Measurements from ENCODE around the gene QSOX2. TPM values are rescaled to one million over a fixed set of nuclear protein-coding genes. Genes with fewer than 3 reads are reported as not detected.

Gene QSOX2
- total RNA-seq, 2 experiments from 2014 or later, result 17.7 to 18.0 TPM

DNA sequence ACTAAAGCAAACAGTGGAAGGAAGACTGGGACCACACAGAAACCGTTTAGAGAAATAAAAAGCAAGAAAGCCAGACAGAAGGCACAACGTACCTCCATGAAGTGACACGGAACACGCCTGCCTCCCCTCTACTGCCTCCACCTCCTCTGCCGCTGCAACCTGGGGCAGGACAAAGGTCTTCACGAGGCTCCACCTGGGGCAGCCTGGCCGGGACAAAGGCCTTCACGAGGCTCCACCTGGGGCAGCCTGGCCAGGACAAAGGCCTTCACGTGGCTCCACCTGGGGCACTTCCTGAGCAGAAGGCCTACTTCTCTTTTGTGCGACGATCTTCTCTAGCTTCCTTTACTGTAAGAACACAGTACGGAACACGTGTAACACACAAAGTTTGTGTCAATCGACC, 11.7 kb downstream of the QSOX2 start:
- CTCF ChIA-PET, result no interaction called here
- Mint-ChIP-seq H3K27ac (peak overlapping the region; percentile 20), H3K4me3 (no peak overlapping the region), H3K27me3 (ENCODE audit: low read depth) (no peaks in the 10 kb centered on the region), H3K4me1 (ENCODE audit: low read depth) (peaks cover 29% of the 10 kb centered on the region), H3K36me3 (ENCODE audit: low read depth) (peaks cover 15% of the 10 kb centered on the region), H3K9me3 (no peaks in the 10 kb centered on the region)
- intact Hi-C loops (cut with micrococcal nuclease), result no loop called here
- no peak for DNase-seq

GRCh38 chr9:136233411-136233810, 12.2 kb downstream of the QSOX2 start:
- Mint-ChIP-seq H3K4me3 (no peak overlapping the region), H3K4me1 (ENCODE audit: low read depth) (peaks cover 33% of the 10 kb centered on the region), H3K27ac (peak overlapping the region; percentile 20), H3K9me3 (no peaks in the 10 kb centered on the region), H3K27me3 (ENCODE audit: low read depth) (no peaks in the 10 kb centered on the region), H3K36me3 (ENCODE audit: low read depth) (peaks cover 18% of the 10 kb centered on the region)
- intact Hi-C loops (cut with micrococcal nuclease), result no loop called here
- no peak for DNase-seq
- CTCF ChIA-PET, result interaction anchor here (0.5 kb wide), 1 partner anchor 13 kb away, joined by 4 read pairs; no protein-coding TSS in a partner anchor

DNA sequence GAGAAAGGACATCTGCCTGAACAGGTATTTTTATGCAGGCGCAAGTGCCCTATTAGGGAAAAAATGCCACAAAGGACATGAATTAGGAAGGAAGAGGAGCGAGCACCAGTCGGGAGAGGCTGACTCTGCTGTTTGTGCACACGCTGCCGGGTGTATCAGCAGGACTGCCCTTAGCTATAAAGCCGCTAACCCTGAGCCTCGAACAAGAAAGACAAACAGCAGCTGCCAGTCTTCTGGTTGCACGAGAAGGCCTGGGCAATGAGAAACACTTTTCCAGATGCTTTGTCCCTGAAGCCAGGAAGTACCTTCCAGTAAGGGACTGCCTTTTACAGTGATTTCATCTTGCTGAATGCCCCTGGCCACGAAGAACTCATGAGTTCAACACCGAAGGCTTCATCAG, 12.6 kb downstream of the QSOX2 start:
- Mint-ChIP-seq H3K4me3 (no peak overlapping the region), H3K27ac (peak overlapping the region; percentile 30), H3K4me1 (ENCODE audit: low read depth) (peaks cover 38% of the 10 kb centered on the region), H3K36me3 (ENCODE audit: low read depth) (peaks cover 19% of the 10 kb centered on the region), H3K27me3 (ENCODE audit: low read depth) (no peaks in the 10 kb centered on the region), H3K9me3 (no peaks in the 10 kb centered on the region)
- no peak for DNase-seq
- CTCF ChIA-PET, result interaction anchor here (0.5 kb wide), 1 partner anchor 13 kb away, joined by 4 read pairs; no protein-coding TSS in a partner anchor
- intact Hi-C loops (cut with micrococcal nuclease), result loop anchor here (1.0 kb wide), 1 partner anchor 11 kb away; no protein-coding TSS in a partner anchor

DNA sequence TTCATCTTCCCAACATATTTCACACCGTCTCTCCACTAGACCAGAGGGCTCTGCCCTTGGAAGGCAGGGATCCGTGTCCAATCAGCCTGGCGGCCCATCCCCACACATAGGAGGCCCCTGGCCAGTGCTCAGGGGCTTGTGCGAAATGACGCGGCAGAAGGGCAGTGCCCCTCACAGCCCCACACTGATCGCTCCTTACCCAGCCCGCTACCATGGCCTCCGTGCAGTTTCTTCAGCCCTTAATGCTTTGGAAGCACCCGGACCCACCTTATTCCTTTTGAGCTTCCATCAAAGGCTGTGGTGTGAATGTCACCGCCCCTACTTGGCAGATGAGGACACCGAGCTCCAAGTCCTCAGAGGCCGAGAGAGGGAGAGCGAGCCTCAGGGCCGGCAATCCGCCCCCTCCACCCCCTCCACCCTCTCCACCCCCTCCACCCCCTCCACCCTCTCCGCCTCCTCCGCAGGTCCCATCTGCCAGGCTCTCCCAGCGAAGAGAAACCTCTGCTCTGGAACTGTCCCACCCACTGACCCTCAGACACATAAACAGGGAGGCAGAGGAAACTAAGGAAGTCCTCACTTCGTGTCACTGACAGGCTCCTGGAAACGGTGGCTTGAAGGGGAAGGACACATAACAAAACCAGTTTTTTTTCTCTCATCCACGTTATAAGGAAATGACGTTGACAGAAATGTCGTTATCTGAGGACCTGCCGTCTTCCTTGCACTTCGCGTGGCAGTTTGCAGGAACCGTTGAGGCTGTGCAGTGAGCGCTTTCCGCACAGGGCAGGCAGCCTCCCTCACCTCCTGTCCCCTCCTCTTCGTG, 13.9 kb downstream of the QSOX2 start:
- H3K9me3 Mint-ChIP-seq, result no peaks in the 10 kb centered on the region
- no peaks in the 10 kb centered on the region for H3K27me3 Mint-ChIP-seq (ENCODE audit: low read depth)
- H3K4me1 Mint-ChIP-seq (ENCODE audit: low read depth), result peaks cover 39% of the 10 kb centered on the region
- CTCF ChIA-PET, result no interaction called here
- H3K36me3 Mint-ChIP-seq (ENCODE audit: low read depth), result peaks cover 19% of the 10 kb centered on the region
- peak overlapping the region; percentile 48 for H3K4me3 Mint-ChIP-seq
- H3K27ac Mint-ChIP-seq, result peak overlapping the region; percentile 72
- intact Hi-C loops (cut with micrococcal nuclease), result loop anchor here (1.0 kb wide), 1 partner anchor 13 kb away; no protein-coding TSS in a partner anchor
- DNase-seq, result peak; percentile 67

DNA sequence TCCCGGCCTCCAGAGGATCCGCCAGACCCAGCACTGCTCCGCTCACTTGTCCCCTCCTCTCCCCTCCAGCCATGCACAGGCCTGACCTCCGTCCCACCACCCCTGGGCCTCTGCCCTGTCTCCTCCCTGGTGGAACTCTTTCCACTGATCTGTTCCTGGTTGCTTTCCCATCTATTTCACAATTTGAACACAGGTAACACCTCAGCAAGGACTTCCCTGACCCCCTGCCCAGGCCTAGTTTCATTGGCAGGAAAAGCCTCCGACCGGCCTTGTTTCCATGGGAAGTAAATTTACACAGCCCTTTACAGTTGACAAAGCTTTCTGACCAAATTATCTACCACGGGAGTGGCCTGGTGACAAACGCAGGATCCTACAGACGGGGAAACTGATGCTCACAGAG, 14.8 kb downstream of the QSOX2 start:
- CTCF ChIA-PET, result no interaction called here
- Mint-ChIP-seq H3K9me3 (no peaks in the 10 kb centered on the region), H3K27ac (no peak overlapping the region), H3K27me3 (ENCODE audit: low read depth) (no peaks in the 10 kb centered on the region), H3K36me3 (ENCODE audit: low read depth) (peaks cover 19% of the 10 kb centered on the region), H3K4me3 (no peak overlapping the region), H3K4me1 (ENCODE audit: low read depth) (peaks cover 39% of the 10 kb centered on the region)
- DNase-seq, result no peak
- intact Hi-C loops (cut with micrococcal nuclease), result no loop called here

- Mint-ChIP-seq H3K36me3 (ENCODE audit: low read depth) (peaks cover 19% of the 10 kb centered on the region), H3K4me1 (ENCODE audit: low read depth) (peaks cover 39% of the 10 kb centered on the region), H3K4me3 (no peak overlapping the region), H3K27ac (no peak overlapping the region), H3K9me3 (no peaks in the 10 kb centered on the region), H3K27me3 (ENCODE audit: low read depth) (no peaks in the 10 kb centered on the region)
- CTCF ChIA-PET, result no interaction called here
- DNase-seq, result no peak
- intact Hi-C loops (cut with micrococcal nuclease), result no loop called here
Measured at GRCh38 chr9:136230365-136230764, 15.2 kb downstream of the QSOX2 start.

DNA sequence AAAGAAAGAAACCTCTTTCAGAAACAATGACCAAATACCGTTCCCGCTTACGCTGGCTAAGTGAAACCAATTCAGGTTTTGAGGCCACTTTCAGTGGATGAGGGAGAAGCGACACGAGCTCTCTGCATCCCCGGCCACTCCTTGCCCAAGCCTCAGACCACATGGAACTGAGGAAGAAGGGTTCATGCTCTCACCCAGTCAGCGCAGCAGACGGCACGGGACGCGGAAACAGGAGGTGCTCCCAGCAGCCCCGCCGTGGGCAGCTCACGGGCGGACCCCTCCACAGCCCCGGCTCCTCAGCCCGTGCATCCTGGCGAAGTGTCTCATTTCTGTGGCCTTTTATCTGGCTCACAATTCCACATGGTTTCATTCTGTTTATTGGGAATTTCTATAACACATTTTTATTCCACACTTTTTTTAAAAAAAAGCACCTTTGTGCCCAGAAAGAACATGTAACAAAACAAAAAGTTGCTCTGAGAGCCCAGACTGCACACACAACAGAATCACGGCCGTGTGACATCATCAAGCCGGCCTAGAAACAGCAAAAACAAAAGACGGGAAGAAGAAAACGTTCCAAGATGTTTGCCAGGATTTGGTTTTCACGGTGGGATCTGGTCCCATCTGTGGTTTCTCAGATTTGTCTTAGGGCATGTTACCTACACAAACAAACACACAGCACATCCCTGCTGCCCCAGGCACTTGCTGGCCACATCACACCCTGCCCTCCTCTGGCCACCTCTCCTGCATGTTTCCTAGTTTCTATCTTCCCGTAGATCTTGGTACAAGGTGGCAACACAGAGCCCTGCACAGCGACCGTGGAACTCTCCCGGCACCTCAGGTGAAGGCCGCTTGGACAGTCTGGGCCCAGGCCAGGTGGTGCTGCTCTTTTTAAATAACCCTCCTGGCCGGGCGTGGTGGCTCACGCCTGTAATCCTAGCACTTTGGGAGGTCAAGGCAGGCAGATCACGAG, 16.2 kb downstream of the QSOX2 start:
- peaks cover 35% of the 10 kb centered on the region for H3K4me1 Mint-ChIP-seq (ENCODE audit: low read depth)
- H3K27ac Mint-ChIP-seq, result no peak overlapping the region
- intact Hi-C loops (cut with micrococcal nuclease), result loop anchor here (5.0 kb wide), 1 partner anchor 57 kb away; no protein-coding TSS in a partner anchor
- H3K9me3 Mint-ChIP-seq, result no peaks in the 10 kb centered on the region
- CTCF ChIA-PET, result interaction anchor here (0.7 kb wide), 1 partner anchor 747 kb away, joined by 3 read pairs; no protein-coding TSS in a partner anchor
- H3K27me3 Mint-ChIP-seq (ENCODE audit: low read depth), result no peaks in the 10 kb centered on the region
- peaks cover 12% of the 10 kb centered on the region for H3K36me3 Mint-ChIP-seq (ENCODE audit: low read depth)
- H3K4me3 Mint-ChIP-seq, result no peak overlapping the region
- no peak for DNase-seq

DNA sequence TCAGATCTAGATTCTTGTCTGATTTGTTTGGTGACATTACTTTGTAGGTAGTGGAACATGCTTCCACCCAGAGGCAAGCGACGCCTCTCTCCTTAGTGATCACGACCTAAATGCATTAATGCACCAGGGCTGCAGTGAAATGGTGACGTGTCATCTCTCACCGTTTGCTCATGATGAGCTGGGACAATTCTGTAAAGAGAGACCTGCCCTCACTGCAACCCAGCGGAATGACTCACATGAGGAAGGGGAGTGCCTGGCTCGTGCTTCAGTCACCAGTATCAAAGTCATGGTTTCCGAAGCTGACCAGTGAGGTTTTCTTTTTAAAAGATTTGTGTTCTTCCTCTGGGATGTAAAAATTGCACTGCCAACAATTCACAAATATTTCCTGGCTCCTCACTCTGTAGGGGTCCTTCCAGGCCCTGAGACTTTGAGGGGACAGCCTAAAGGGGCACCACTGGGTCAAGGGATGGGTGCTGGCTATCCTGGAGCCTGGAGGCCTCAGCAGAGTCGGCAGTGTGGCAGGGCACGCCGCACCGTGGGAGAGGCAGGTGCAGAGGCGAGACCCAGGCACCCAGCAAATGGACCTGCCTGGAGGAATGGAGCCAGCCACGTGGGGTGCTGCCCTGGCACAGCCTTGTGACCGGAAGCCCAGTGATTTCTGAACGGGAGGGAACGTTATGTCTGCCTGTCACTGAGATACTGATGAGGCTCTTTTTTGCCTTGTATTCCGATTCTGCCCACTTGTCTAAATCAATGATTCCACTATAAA, 17.3 kb downstream of the QSOX2 start:
- no peaks in the 10 kb centered on the region for H3K9me3 Mint-ChIP-seq
- H3K4me1 Mint-ChIP-seq (ENCODE audit: low read depth), result peaks cover 28% of the 10 kb centered on the region
- peaks cover 16% of the 10 kb centered on the region for H3K36me3 Mint-ChIP-seq (ENCODE audit: low read depth)
- H3K4me3 Mint-ChIP-seq, result no peak overlapping the region
- H3K27me3 Mint-ChIP-seq (ENCODE audit: low read depth), result no peaks in the 10 kb centered on the region
- intact Hi-C loops (cut with micrococcal nuclease), result loop anchor here (5.0 kb wide), 1 partner anchor 56 kb away; no protein-coding TSS in a partner anchor
- DNase-seq, result peak; percentile 50
- CTCF ChIA-PET, result interaction anchor here (0.7 to 1.2 kb wide), 4 partner anchors 10 to 748 kb away, joined by 3 to 4 read pairs (median 4); no protein-coding TSS in a partner anchor
- H3K27ac Mint-ChIP-seq, result peak overlapping the region; percentile 51

DNA sequence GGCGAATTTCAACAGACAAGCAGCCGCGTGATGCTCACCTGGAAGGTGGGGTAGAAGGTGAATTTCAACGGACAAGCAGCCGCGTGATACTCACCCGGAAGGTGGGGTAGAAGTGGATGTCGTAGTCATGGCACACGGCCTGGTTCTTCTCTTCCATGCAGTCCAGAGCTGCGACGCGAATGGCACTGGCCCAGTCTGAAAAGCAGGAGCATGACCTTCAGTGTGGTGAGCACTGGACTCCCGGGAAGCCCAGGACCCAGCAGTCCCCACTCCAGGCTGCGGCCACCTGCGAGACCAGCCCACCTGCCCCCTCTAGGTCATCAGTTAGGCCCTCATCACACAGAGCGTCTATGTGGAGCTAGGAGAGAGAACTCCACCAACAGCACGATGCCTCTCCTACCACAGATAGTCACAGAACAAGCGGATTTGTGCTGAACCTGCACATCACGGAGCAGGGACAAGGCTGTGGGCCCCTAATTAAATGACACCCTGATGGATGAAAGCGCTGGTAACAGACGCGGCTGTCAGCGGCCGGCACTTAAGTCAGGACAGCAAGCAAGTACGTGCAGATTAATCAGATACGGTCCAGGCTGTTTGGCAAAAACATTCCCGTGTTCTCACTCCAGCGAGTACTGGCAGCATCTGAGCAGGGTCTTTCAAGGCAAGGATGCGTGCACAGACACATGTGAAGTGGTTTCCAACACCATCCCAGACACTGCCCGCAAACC, 18.8 kb downstream of the QSOX2 start:
- Mint-ChIP-seq H3K4me1 (ENCODE audit: low read depth) (peaks cover 15% of the 10 kb centered on the region), H3K9me3 (no peaks in the 10 kb centered on the region), H3K27ac (no peak overlapping the region), H3K4me3 (no peak overlapping the region), H3K36me3 (ENCODE audit: low read depth) (peaks cover 18% of the 10 kb centered on the region), H3K27me3 (ENCODE audit: low read depth) (no peaks in the 10 kb centered on the region)
- DNase-seq, result no peak
- intact Hi-C loops (cut with micrococcal nuclease), result loop anchor here (2.0 to 5.0 kb wide), 2 partner anchors 18 to 55 kb away; partner anchors contain the start of gene QSOX2
- CTCF ChIA-PET, result interaction anchor here (0.6 to 1.0 kb wide), 4 partner anchors 10 to 91 kb away, joined by 3 to 4 read pairs (median 3); no protein-coding TSS in a partner anchor

GRCh38 chr9:136225748-136226679, 19.6 kb downstream of the QSOX2 start:
- Mint-ChIP-seq H3K4me1 (ENCODE audit: low read depth) (peaks cover 10% of the 10 kb centered on the region), H3K27ac (no peak overlapping the region), H3K27me3 (ENCODE audit: low read depth) (no peaks in the 10 kb centered on the region), H3K4me3 (no peak overlapping the region), H3K9me3 (no peaks in the 10 kb centered on the region), H3K36me3 (ENCODE audit: low read depth) (peaks cover 19% of the 10 kb centered on the region)
- CTCF ChIA-PET, result interaction anchor here (0.7 to 1.0 kb wide), 2 partner anchors 9 to 91 kb away, joined by 3 read pairs; no protein-coding TSS in a partner anchor
- intact Hi-C loops (cut with micrococcal nuclease), result loop anchor here (2.0 to 5.0 kb wide), 2 partner anchors 19 to 54 kb away; partner anchors contain the start of gene QSOX2
- DNase-seq, result peak; percentile 76
